Effector memory CD4-positive, alpha-beta T cell (primary cell): Measurements from ENCODE around the gene TCL1A.
A peak's percentile ranks its signal among the peaks of the same experiment; 100 is the strongest.

Experiments
- DNase-seq, 3 donors: peaks; one replicate each; pipeline ENCODE4 v3.0.0-alpha.2; 2020
- H3K27ac ChIP-seq: 2 replicates; pipeline ENCODE4 v1.7.0; 2013; ENCODE audit warnings: mild to moderate bottlenecking, low read length, moderate library complexity; ENCODE audit not compliant: insufficient read depth, poor library complexity, severe bottlenecking
- H3K27me3 ChIP-seq: replicated peaks from 2 replicates; pipeline ENCODE4 v1.7.0; 2013; ENCODE audit warnings: mild to moderate bottlenecking, low read length; ENCODE audit not compliant: insufficient read depth, control insufficient read depth, poor library complexity, severe bottlenecking
- H3K36me3 ChIP-seq: 2 replicates; pipeline ENCODE4 v1.7.0; 2013; ENCODE audit warnings: mild to moderate bottlenecking, low read length, moderate library complexity; ENCODE audit not compliant: control insufficient read depth, insufficient read depth
- H3K4me1 ChIP-seq: 2 replicates; pipeline ENCODE4 v1.7.0; 2013; ENCODE audit warnings: low read length, mild to moderate bottlenecking; ENCODE audit not compliant: control insufficient read depth, insufficient read depth, poor library complexity, severe bottlenecking
- H3K4me3 ChIP-seq: 2 replicates; pipeline ENCODE4 v1.7.0; 2013; ENCODE audit warnings: low read length, low read depth, mild to moderate bottlenecking; ENCODE audit not compliant: insufficient read depth, poor library complexity, severe bottlenecking
- H3K9me3 ChIP-seq: 2 replicates; pipeline ENCODE4 v1.7.0; 2013; ENCODE audit warnings: mild to moderate bottlenecking, low read length, moderate library complexity; ENCODE audit not compliant: control insufficient read depth

TCL1A gene

DNA sequence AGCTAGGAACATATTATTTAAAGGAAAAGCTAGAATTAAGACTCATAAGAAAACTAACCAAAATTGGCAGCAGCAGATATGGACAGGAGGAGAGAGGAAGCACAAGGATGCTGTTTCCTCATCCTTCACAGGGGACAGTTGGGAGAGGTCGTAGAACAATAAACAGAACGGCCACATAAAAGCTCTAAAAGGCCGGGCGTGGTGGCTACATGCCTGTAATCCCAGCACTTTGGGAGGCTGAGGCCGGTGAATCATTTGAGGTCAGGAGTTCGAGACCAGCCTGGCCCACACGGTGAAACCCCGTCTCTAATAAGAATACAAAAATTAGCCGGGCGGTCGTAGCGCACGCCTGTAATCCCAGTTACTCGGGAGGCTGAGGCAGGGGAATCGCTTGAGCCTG, 17.2 kb downstream of the TCL1A start:
- H3K27ac ChIP-seq = no peak overlapping the region
- H3K27me3 ChIP-seq = no peaks in the 10 kb centered on the region
- no peaks in the 10 kb centered on the region for H3K36me3 ChIP-seq
- no peaks in the 10 kb centered on the region for H3K9me3 ChIP-seq
- no peak overlapping the region for H3K4me3 ChIP-seq
- no peaks in the 10 kb centered on the region for H3K4me1 ChIP-seq
- no peak for DNase-seq

DNA sequence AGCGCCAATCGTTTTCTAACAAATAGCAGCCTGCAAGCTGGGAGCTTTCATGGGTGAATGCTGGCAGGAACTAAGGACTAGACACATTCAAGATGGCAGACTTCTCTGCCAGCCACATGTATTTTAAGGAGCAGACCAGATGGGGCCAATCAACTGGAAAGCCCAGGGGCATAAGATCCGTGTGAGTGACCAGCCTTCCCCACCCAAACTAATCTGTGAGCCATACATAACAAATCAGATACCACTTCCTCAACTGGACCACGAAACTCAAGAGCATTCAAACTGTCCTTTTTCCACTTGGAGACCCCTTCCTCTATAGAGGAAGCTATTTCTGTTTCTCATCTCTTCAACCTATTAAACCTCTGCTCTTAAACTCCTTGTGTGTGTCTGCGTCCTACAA, 18.0 kb downstream of the TCL1A start:
- Histone ChIP-seq H3K4me3 (no peak overlapping the region), H3K27me3 (no peaks in the 10 kb centered on the region), H3K9me3 (no peaks in the 10 kb centered on the region), H3K4me1 (no peaks in the 10 kb centered on the region), H3K36me3 (no peaks in the 10 kb centered on the region), H3K27ac (no peak overlapping the region)
- no peak for DNase-seq

DNA sequence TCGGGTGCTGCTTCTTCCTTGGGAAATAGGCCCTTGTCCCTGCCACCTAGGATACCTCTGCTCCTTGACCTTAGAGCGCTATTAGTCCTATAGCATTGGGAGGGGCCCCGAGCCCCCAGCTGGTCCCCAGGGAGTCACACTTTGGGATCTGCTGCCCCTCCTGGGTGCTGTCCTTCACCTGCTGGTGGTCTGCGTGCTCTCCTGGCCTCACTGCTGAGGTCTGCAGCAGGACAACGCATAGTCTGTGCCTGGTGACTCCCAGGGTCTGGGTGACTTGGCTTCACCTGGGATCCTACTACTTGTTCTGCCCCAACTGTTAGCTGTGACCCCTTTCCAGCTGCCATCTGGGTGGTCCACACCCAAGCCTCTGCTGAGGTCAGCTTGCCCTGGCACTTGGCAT, 18.9 kb downstream of the TCL1A start:
- Histone ChIP-seq H3K9me3 (no peaks in the 10 kb centered on the region), H3K4me3 (no peak overlapping the region), H3K27me3 (no peaks in the 10 kb centered on the region), H3K27ac (no peak overlapping the region), H3K4me1 (no peaks in the 10 kb centered on the region), H3K36me3 (no peaks in the 10 kb centered on the region)
- DNase-seq = no peak

GRCh38 chr14:95692109-95692508, 21.8 kb downstream of the TCL1A start:
- Histone ChIP-seq H3K27me3 (no peaks in the 10 kb centered on the region), H3K9me3 (no peaks in the 10 kb centered on the region), H3K36me3 (no peaks in the 10 kb centered on the region), H3K4me3 (no peak overlapping the region), H3K27ac (no peak overlapping the region), H3K4me1 (no peaks in the 10 kb centered on the region)
- DNase-seq = no peak

DNA sequence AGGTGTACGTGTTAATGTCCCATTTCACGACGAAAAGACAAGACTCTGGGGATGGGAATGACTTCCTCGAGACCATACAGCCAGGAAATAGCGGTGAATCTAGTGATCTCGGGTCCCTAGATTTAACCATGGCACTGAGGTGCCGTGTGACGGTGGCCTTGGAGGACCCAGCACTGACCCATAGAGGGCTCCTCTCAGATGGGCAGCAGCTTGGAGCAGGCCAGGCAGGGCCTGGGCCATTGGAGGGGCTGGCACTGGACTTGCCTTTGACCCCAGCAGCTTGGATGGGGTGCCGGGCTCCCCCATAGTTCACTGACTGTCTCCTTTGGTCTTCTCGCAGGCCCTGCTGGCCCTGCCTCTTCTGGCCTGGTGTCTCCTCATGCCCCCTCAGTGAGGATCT, 22.3 kb downstream of the TCL1A start:
- Histone ChIP-seq H3K9me3 (no peaks in the 10 kb centered on the region), H3K27ac (no peak overlapping the region), H3K4me3 (no peak overlapping the region), H3K36me3 (no peaks in the 10 kb centered on the region), H3K4me1 (no peaks in the 10 kb centered on the region), H3K27me3 (no peaks in the 10 kb centered on the region)
- no peak for DNase-seq

- Histone ChIP-seq H3K27ac (no peak overlapping the region), H3K4me3 (no peak overlapping the region), H3K4me1 (no peaks in the 10 kb centered on the region), H3K36me3 (no peaks in the 10 kb centered on the region), H3K27me3 (no peaks in the 10 kb centered on the region), H3K9me3 (no peaks in the 10 kb centered on the region)
- DNase-seq = no peak
Measured at GRCh38 chr14:95690815-95691214, 23.1 kb downstream of the TCL1A start.

DNA sequence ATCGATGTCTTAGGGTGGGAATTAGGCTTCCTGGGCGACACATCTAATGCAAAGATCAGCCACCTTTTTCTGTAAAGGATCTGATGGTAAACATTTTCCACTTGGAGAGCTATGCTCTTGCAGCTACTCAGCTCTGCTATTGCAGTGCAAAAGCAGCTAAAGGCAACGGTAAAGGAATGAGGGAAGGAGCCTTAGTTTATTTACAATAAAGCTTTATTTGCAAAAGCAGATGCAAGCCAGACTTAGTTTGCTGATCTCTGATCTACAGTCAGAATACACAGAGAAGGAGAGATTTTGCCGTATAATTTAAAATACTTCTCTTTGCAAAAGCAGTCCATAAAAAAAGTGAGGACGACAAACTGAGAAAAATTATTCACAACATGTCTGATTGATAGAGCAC, 24.5 kb downstream of the TCL1A start:
- no peaks in the 10 kb centered on the region for H3K36me3 ChIP-seq

GRCh38 chr14:95686935-95687334, 27.0 kb downstream of the TCL1A start:
- no peak overlapping the region for H3K27ac ChIP-seq
- H3K4me1 ChIP-seq = no peaks in the 10 kb centered on the region
- H3K36me3 ChIP-seq = no peaks in the 10 kb centered on the region
- DNase-seq = no peak
- H3K4me3 ChIP-seq = no peak overlapping the region
- no peaks in the 10 kb centered on the region for H3K27me3 ChIP-seq
- H3K9me3 ChIP-seq = no peaks in the 10 kb centered on the region

More for the DNA sequence above, 24.5 kb downstream of the TCL1A start:
- no peaks in the 10 kb centered on the region for H3K4me1 ChIP-seq
- no peaks in the 10 kb centered on the region for H3K27me3 ChIP-seq
- no peaks in the 10 kb centered on the region for H3K9me3 ChIP-seq
- H3K27ac ChIP-seq = no peak overlapping the region
- H3K4me3 ChIP-seq = no peak overlapping the region
- no peak for DNase-seq

DNA sequence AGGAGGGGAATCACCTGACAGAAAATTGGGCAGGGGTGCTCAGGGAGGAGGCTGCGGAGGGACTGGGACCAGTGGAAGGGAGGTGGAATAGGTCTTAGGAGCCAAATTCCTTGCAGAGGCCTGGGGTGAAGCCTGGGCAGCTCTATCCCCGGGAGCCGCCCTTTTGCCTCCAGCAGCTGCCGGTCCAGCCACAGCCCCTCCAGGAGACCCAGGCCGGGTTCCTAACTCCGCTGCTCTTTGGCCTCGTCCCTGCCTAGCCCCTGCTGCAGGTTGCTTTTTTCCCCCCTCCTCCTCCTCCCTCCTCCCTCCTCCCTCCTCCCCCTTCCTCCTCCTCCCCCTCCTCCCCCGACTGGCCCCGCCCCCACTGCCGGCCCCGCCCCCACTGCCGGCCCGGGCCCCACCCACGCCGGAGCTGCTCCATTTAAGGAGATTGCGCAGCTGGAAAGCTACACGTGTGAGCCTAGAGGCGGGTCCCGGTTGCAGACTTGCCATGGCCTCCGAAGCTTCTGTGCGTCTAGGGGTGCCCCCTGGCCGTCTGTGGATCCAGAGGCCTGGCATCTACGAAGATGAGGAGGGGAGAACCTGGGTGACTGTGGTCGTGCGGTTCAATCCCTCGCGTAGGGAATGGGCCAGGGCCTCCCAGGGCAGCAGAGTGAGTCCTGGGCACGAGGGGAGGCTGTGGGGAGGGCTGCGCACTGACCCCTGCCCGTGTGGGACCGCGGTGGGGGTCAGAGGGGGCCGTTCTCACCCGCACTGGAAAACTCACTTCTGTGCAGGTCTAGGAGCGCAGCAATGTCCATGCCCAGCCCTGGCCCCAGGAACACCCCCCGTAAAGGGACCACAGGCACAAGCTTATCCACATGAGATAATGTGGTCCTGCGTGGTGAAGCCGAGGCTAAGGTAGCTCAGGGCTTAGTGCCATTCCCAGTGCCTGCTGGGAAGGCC, 27.7 kb downstream of the TCL1A start, which contains the start of gene TCL1B:
TSS of gene TCL1B (plus strand) at position 449 of the 945 bp plus-strand sequence. CDS start at position 491, 42 bp downstream.
- H3K36me3 ChIP-seq = no peaks in the 10 kb centered on the region
- H3K27ac ChIP-seq = no peak within 1 kb of the TSS
- no peaks in the 10 kb centered on the region for H3K4me1 ChIP-seq
- DNase-seq = no peak
- no peaks in the 10 kb centered on the region for H3K9me3 ChIP-seq
- no peaks in the 10 kb centered on the region for H3K27me3 ChIP-seq
- no peak within 1 kb of the TSS for H3K4me3 ChIP-seq

DNA sequence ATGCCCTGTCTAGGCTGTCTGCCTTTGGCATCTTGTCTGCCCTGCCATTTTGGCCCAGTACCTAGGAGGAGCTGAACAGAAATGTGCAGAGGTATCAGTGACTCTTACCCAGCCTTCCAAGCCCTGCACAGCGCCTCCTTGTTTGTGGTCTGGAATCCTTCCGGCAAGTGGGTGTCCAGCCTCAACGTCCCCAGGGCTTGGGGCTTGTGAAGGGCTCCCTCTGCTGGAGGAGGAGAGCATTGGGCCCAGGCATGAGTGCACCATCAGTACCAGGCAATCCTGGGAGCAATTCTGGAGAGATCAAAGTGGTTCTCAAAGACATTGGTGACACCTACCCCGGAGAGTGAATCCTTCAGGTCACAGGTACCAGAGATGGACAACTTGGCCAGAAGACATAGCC, 30.1 kb downstream of the TCL1A start:
- H3K4me1 ChIP-seq = no peaks in the 10 kb centered on the region
- peak in 1 of 3 donors; percentile 11 for DNase-seq

More for the DNA sequence above, 30.1 kb downstream of the TCL1A start:
- no peaks in the 10 kb centered on the region for H3K36me3 ChIP-seq
- H3K4me3 ChIP-seq = no peak overlapping the region
- no peaks in the 10 kb centered on the region for H3K9me3 ChIP-seq
- H3K27me3 ChIP-seq = no peaks in the 10 kb centered on the region
- no peak overlapping the region for H3K27ac ChIP-seq
